ENCODE data around the gene PAPPA2.

- no peak for TF ChIP-seq CTCF (IDR thresholded peaks at IDR 0.05)
- TF ChIP-seq EZH2 (IDR thresholded peaks at IDR 0.05; ENCODE audit: borderline replicate concordance, insufficient read depth, low read depth, low read length, poor library complexity, severe bottlenecking), result no peak
These were observed 31.5 kb downstream of the PAPPA2 start for GRCh38 chr1:176494436-176494835.

All from B cell (primary cell).